Mesothelial cell of epicardium (in vitro differentiated cells): ENCODE data around the gene GRPR. TPM values are rescaled to one million over a fixed set of nuclear protein-coding genes. Genes with fewer than 3 reads are reported as not detected.

ENCODE experiments used
- DNase-seq, 2 experiments: peaks; one replicate each; pipeline ENCODE4 v3.0.0; 2021; ENCODE audit warnings: low spot score in 2 of 2; ENCODE audit not compliant: unreplicated experiment in 2 of 2
- H3K27ac Mint-ChIP-seq: 2 replicates; pipeline ENCODE4 v1.8.0; 2021; ENCODE audit warnings: mixed read lengths
- H3K27me3 Mint-ChIP-seq: 2 replicates; pipeline ENCODE4 v1.8.0; 2021; ENCODE audit warnings: low read depth, mixed read lengths
- H3K36me3 Mint-ChIP-seq: 2 replicates; pipeline ENCODE4 v1.8.0; 2021; ENCODE audit warnings: mixed read lengths
- H3K4me1 Mint-ChIP-seq: 2 replicates; pipeline ENCODE4 v1.8.0; 2021; ENCODE audit warnings: mixed read lengths
- H3K4me3 Mint-ChIP-seq: 2 replicates; pipeline ENCODE4 v1.8.0; 2021; ENCODE audit warnings: mild to moderate bottlenecking, moderate library complexity, mixed read lengths
- H3K9me3 Mint-ChIP-seq: 2 replicates; pipeline ENCODE4 v1.8.0; 2021; ENCODE audit warnings: mixed read lengths
- total RNA-seq: library from RNA; stranded (reverse); gene quantifications from 3 replicates; pipeline ENCODE4 v1.2.1, GENCODE V29; 2021
- TF ChIP-seq, protein P1 (sequence below): fragments of 200-600 bp; sonication (generic); IDR thresholded peaks from one replicate; pipeline ENCODE4 v1.5.0; 2021; ENCODE audit warnings: antibody characterized with exemption; ENCODE audit not compliant: unreplicated experiment

GRPR gene
- total RNA-seq, 1 donor from 2014 or later = 1.7 TPM

DNA sequence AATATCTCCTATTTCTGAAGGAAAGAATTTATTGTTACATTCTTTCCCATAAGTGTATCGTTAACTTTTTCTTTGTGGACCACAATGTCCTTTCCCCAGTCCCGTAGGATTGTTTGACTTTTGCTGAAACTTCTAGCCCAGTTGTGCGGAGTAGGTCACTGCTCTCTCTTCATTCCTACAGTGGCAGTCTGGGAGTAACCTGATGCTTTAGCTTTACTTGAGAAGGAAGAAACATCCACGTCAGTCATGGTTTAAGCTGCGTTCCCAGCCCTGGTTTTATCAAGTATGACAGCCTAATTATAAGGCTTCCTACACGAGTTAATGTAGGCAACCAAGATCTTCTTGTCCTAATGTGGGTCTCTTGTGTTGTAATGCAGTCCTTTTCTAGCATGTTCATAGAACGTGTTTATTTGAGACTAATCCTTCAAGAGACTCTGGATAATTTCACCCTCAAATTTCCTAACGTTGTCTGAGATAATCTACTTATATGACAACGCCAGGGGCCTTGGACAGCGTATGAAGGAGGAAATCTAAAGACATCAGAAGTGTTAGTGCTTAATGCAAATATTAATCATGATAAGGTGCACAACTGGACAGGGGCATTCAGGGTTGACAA, 40.8 kb upstream of the GRPR start:
- peaks cover 8% of the 10 kb centered on the region for H3K9me3 Mint-ChIP-seq
- TF ChIP-seq, protein P1, sequence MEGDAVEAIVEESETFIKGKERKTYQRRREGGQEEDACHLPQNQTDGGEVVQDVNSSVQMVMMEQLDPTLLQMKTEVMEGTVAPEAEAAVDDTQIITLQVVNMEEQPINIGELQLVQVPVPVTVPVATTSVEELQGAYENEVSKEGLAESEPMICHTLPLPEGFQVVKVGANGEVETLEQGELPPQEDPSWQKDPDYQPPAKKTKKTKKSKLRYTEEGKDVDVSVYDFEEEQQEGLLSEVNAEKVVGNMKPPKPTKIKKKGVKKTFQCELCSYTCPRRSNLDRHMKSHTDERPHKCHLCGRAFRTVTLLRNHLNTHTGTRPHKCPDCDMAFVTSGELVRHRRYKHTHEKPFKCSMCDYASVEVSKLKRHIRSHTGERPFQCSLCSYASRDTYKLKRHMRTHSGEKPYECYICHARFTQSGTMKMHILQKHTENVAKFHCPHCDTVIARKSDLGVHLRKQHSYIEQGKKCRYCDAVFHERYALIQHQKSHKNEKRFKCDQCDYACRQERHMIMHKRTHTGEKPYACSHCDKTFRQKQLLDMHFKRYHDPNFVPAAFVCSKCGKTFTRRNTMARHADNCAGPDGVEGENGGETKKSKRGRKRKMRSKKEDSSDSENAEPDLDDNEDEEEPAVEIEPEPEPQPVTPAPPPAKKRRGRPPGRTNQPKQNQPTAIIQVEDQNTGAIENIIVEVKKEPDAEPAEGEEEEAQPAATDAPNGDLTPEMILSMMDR = no peak
- peaks cover 25% of the 10 kb centered on the region for H3K4me1 Mint-ChIP-seq
- peak overlapping the region; percentile 14 for H3K27ac Mint-ChIP-seq
- DNase-seq = no peak
- H3K27me3 Mint-ChIP-seq = no peaks in the 10 kb centered on the region
- H3K4me3 Mint-ChIP-seq = no peak overlapping the region
- H3K36me3 Mint-ChIP-seq = no peaks in the 10 kb centered on the region

DNA sequence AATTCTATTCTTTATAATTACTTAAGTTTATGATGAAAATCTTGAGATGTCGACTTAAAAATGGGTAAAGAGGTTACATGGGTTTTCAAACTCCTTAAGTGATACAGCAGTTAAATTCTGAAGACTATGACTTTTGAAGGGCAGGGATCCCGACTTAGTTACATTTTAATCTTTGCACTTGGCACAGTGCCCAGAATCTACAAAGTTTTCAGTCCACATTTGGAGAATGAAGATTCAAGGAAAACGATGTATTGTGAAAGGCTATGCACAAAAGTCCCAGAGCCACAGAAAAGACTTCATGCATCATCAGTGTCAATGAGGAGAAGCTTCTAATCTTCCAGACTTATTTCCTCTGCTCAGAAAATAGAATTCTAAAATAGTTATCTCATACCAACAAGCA, 36.3 kb upstream of the GRPR start:
- Mint-ChIP-seq H3K9me3 (peaks cover 9% of the 10 kb centered on the region), H3K4me1 (peaks cover 27% of the 10 kb centered on the region), H3K4me3 (no peak overlapping the region), H3K36me3 (no peaks in the 10 kb centered on the region), H3K27me3 (no peaks in the 10 kb centered on the region), H3K27ac (peak overlapping the region; percentile 43)
- TF ChIP-seq, protein P1 = no peak
- DNase-seq = no peak

GRCh38 chrX:16089086-16089485, 34.3 kb upstream of the GRPR start:
- H3K4me1 Mint-ChIP-seq = peaks cover 17% of the 10 kb centered on the region
- peaks cover 23% of the 10 kb centered on the region for H3K9me3 Mint-ChIP-seq
- TF ChIP-seq, protein P1 = no peak
- DNase-seq = no peak
- no peaks in the 10 kb centered on the region for H3K36me3 Mint-ChIP-seq
- H3K27me3 Mint-ChIP-seq = no peaks in the 10 kb centered on the region
- no peak overlapping the region for H3K4me3 Mint-ChIP-seq
- no peak overlapping the region for H3K27ac Mint-ChIP-seq

DNA sequence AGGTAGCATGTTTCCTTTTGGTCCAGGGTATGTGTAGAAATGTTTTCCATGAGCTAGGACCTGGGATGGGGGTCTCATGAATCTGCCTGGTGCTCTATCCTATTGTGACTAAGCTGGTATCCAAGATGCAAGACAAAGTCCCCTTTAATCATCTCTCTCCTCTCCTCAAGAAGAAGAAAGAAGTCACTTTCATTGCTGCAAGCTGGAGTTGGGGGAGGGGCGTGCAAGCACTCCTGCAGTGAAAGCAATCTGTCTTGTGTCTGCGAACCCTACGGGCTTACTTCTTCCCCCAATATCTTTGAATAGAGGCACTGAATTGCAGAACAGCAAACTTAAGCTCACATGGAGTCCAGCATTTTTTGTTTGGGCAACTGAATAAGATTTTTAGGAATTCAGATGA, 27.2 kb upstream of the GRPR start:
- Mint-ChIP-seq H3K9me3 (peaks cover 32% of the 10 kb centered on the region), H3K4me1 (peaks cover 30% of the 10 kb centered on the region), H3K4me3 (no peak overlapping the region), H3K36me3 (peaks cover 3% of the 10 kb centered on the region), H3K27me3 (no peaks in the 10 kb centered on the region), H3K27ac (no peak overlapping the region)
- TF ChIP-seq, protein P1 = no peak
- no peak for DNase-seq

GRCh38 chrX:16100673-16101072, 22.7 kb upstream of the GRPR start:
- H3K9me3 Mint-ChIP-seq = peaks cover 8% of the 10 kb centered on the region
- no peak overlapping the region for H3K4me3 Mint-ChIP-seq
- H3K27me3 Mint-ChIP-seq = no peaks in the 10 kb centered on the region
- H3K4me1 Mint-ChIP-seq = peaks cover 35% of the 10 kb centered on the region
- H3K36me3 Mint-ChIP-seq = no peaks in the 10 kb centered on the region
- no peak for DNase-seq
- TF ChIP-seq, protein P1 = no peak
- peak overlapping the region; percentile 14 for H3K27ac Mint-ChIP-seq

- Mint-ChIP-seq H3K27me3 (no peaks in the 10 kb centered on the region), H3K27ac (no peak overlapping the region)
Measured at GRCh38 chrX:16101581-16101980, 21.8 kb upstream of the GRPR start.

More at GRCh38 chrX:16101581-16101980, 21.8 kb upstream of the GRPR start:
- no peak overlapping the region for H3K4me3 Mint-ChIP-seq
- no peaks in the 10 kb centered on the region for H3K36me3 Mint-ChIP-seq
- no peak for DNase-seq
- H3K4me1 Mint-ChIP-seq = peaks cover 31% of the 10 kb centered on the region
- TF ChIP-seq, protein P1 = no peak
- H3K9me3 Mint-ChIP-seq = peaks cover 8% of the 10 kb centered on the region
